ENCODE measurements around the gene SNX8. TPM values are rescaled to one million over a fixed set of nuclear protein-coding genes. Genes with fewer than 3 reads are reported as not detected.

The SNX8 gene
- total RNA-seq, 1 experiment from 2014 or later, result 10.3 TPM

DNA sequence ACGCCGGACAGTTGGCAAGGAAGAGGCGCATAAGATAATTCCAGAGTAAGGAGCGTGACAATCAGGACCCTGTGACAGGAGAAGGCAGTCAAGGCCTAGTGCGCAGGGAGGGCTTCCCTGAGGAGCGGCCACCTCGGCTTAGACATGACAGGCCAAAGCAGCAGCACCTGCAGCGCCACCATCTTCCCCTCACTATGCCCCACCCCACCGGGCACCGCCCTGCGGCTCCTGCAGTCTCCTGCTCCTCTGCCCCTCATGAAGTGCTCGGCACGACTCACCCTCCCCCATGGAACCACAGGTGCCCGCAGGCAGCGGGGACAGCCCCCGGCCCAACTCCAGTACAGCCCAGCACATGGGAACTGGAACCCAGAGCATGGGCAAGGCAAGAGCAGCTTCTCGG is 93.3 kb downstream of the SNX8 start:
- no peak for DNase-seq (ENCODE audit: low read depth)

DNA sequence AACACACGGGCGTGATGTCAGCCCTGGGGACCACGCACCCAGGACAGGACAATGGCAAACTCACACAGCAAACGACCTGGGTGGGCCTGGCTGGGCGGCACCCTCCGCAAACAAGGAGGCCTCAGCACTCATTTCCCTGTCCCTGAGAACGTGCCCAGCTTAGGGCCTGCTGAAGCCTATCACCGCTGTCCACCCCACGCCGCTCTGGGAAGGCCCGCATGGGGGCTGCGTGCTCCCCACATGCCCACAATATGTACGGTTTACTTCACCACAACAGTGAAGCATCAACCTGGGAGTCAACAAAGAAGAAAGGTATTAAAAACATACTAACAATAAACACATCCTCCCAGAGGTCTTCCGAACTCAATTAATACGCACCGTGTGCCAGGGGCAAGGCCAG is 93.7 kb downstream of the SNX8 start:
- no peak for DNase-seq (ENCODE audit: low read depth)

DNA sequence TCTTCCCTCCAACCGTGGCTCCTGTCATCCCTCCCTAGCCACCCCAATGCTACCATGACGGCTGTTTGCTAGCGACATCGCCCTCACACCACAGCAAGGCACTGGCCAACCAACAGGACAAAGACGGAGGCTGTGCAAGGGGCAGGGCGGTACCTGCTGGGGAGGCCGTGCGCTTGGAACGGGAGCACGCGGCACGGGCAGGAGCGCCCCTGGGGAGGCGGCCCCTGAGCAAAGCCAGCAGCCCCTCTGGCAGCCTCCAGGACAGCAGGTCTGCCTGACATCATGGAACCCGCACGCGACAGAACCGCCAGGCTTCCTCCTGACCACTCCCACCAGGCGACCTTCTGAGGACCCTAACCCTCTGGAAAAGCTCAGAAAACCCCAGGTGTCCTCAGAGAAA is 94.2 kb downstream of the SNX8 start:
- no peak for DNase-seq (ENCODE audit: low read depth)

DNA sequence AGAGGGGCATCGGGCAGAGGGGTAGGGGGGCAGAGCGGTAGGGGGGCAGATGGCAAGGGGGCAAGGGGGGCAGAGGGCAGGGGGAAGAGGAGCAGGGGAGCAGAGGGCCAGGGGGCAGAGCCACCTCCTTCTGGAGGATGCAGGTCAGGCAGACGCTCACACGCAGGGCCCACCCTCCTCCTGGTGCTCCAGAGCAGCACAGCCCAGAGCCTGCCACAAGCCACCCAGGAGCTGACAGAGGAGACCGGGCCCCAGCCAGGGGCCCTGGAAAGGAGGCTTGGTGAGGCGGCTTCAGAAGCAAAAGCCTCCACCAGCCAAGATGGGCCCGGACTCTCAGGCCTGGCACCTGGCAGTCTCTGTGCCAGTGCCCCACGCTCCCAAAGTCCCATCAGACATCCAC is 94.6 kb downstream of the SNX8 start:
- no peak for DNase-seq (ENCODE audit: low read depth)

DNA sequence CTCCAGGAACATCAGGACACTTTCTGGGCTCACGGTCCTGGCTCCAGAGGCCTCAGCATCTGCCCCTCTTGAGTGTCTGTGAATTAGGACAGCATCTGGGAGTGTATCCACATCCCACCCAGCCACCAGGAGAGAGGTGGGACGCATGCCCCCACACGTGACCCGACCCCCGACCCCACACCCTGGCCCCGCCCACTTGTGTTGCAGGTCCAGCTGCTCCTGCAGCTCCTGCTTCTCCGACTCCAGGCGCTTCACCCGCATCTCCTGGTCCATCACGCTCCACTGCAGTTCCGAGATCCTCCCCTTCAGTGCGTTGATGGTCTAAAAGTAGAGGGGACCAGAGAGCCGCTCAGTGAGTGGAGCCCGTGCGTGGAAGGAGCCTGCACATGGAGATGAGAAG is 95.1 kb downstream of the SNX8 start:
- no peak for DNase-seq (ENCODE audit: low read depth)

DNA sequence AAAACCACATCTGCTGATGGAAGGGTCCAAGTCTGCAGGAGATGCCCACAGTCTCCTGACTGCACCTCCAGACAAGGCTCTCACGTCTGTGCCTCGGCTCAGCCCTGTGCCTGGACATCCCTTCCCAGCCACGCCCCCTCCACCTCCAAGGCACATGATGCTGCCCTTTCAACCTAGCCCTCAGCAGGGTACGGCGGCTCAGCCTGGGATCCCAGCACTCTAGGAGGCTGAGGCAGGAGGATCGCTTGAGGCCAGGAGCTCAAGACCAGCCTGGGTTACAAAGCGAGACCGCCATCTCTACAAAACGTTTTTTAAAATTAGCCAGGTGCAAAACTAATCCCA is 95.8 kb downstream of the SNX8 start:
- no peak for DNase-seq (ENCODE audit: low read depth)

DNA sequence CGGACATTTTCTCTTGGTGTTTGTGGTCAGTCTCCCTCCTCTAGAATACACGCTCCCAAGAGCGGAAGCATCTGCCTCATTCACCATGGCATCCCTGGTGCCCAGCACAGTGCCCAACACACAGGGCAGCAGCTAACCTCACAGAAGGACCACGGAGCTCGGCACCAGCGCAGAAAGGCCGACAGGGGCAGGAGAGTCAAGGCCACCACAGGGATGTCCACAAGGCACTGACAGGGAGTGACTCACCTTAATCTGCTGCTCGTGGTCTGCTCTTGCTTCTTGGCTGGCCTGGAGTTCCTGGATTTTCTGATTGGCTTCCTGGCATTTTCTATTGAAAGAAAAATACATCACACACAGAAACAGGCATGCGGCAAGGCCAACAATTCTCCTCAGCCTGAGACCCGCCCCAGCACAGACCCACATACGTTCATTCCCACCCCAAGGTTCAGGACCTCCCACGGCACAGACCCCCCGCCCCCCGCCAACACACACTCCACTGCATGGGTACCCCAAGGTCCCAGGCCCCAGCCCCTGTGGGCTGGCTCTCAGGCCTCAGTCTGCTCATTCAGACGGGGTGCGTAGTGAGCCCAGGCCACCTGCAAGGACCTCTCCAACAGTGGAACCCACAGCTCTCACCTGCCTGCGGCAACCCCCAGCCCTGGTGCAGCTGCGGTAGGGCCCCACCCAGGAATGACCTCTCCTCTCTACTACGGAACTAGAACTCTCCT is 96.4 kb downstream of the SNX8 start:
- DNase-seq (ENCODE audit: low read depth), result peak; percentile 29

DNA sequence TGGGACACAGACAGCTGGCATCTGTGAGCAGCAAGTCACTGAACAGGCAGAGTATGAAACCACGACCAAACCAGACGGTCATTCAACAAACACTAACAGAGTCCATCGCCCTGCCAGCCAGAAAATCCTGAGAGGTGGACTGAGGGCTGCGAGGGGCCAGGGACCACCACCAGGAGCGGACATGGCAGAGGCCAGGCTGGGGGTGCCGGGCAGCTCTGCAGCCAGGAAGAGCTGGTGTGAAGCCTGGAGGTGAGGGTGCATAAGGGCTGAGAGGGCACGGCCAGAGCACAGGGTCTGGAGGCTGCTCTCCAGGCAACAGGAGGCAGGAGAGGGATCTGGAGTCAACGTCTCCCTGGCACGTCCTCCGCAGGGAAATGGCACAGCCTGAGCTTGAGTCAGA is 97.0 kb downstream of the SNX8 start:
- DNase-seq (ENCODE audit: low read depth), result no peak

DNA sequence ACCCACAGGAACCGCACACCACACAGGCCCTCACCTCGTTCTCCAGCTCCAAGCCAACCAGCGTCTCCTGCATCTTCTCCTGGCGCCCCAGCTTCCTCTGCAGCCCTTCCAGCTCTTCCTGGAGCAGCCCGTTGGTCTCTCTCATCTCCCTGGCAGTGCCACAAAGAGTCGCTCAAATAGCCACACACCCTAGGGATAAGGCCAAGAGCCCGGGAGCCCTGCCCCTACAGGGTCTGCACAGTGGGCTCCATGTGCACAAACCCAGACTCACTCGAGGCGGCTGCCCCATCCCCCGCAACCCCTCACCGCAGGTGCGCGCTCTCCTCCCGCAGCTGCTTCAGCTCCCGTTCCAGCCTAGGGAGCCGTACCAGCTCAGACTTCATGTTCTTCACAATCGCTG is 98.4 kb downstream of the SNX8 start:
- DNase-seq (ENCODE audit: low read depth), result no peak

DNA sequence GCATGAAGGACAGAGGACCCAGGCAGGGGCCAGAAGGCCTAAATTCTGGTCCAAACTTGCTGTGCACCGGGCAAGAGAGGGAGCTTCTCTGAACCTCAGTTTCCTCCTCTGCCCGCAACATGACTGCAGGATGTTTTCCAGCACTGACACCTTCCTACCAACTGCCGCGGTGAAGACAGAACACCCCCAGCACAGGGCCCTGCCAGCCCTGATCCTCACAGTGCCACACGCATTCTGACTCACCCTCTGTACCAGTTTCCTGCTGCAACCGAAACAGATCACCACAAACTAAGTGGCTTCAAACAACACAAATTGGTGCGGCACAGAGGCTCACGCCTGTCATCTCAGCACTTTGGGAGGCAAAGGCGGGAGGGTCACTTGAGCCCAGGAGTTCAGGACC is 99.6 kb downstream of the SNX8 start:
- no peak for DNase-seq (ENCODE audit: low read depth)

DNA sequence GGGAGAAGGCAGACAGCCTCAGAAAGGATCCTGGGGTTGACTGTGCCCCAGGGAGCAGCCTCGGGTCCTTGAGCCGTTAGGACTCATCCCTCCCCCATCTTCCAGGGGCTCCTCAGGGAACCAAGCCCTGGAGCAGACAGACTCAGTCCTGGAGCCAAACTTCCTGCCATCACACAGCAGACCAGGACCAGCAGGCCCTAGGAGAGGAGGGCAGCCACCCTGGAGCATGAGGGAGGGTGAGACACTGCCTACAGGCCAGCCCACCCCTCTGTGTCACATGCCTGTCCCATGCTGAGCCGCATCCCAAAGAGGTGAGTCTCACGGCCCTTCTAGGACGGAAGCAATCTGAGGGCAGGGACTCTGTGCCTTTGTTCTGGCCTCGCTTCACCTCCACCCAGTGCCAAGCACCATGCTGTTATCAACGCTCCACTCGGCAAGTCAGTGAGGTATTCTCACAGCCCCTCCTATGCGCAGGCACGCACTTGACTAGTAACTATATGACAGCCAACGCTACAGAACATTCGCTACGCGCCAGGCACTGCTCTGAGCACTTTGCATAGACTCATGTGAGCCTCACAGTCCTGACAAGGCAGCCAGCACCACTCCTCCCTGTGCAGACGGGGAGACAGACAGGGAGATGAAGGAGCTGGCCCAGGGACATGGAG is 100.6 kb downstream of the SNX8 start:
- no peak for DNase-seq (ENCODE audit: low read depth)

DNA sequence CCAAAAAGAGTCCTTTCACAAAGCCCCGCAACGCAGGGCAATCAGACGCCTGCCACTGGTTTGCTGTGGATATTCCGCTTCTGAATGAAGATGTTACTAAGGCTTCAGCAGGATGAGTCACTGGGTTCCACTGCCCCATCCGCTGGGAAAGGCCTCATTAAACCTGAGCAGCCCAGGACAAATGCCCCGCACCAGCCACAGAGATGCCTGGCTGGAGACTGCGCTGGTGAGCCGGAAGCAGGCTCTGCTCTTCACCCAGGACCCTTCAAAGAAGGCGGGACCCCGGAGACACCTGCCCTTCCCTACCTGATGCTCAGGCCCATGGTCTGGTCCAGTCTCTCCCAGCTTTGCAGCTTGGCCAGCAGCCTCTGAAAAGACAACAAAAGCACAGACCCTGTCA is 101.3 kb downstream of the SNX8 start:
- no peak for DNase-seq (ENCODE audit: low read depth)

DNA sequence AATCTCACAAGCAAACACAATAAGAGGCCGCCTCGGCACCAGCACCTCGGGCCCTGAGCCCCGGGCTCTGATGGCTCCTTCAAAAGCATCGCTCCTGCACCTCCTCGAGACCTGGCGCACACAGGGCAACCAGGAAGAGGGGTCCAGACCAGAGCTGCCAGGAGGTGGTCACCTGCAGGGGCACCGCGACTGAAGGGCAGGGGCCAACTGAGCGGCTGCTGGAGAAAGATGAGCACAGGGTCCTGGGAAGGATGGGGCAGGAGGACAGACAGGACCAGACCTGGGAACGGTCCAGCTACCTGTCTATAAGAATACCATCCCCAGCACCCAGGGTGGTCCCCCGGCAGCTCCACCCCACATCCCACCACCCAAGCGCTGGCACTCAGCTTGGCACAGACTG is 102.3 kb downstream of the SNX8 start:
- no peak for DNase-seq (ENCODE audit: low read depth)

DNA sequence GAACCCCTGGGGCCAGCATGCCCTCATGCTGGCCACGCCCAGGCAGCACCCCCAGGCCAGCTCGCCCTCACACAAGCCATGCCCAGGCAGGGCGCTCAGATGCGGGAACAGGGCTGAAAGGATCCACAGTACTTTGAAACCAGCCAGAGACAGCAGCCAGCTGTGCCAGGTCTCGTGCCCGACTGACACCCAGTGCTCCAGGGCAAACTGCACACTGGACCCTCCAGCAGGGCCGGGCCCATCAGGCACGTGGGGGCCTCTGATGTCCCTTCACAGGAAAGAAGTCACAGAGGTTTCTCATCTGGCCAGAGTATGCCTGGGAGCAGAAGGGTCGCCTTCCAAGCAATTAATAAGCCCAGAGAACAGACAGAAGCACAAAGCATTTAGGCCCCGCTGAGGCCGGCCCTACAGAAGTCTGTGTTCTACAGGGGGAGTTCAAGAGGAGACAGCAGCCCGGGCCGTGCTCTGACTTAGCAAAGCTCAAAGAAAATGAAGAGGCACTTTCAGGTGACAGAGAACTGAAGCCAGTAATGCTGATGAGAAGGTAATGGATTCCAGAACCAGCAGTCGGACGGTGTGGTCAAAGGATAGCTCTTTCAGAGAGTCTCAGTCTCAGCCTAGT is 102.9 kb downstream of the SNX8 start:
- DNase-seq (ENCODE audit: low read depth), result no peak

DNA sequence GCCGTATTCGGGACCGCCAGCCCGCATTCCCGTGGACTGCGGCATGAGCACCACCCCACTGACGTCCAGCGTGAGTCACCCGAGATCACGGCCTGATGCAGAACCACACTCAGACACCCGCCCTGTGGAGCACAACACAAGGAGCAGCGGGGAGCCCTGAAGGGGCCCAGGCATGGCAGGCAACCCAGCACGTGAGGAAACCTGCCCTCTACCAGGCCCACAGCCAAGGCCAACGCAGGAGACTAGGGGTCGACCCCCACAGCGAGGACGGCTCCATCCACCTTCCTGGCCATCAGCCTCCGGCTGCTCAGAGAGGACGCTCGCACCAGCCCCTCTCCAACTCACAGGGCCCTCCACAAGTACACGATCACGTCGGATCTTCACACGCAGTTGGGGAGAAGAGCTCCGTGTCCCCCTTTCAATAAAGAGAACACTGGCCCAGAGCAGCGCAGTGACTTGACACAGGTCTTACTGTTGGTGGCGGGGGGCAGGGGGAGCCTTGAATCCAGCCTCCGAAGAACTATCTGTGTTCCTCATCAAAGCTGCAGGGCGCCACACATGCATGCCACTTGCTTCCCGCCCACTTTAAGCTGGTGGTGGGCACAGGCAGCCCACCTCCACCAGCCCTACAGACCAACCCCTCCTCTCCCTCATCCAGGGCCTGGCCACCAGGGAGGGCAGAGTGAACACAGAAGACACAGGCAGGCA is 103.5 kb downstream of the SNX8 start:
- DNase-seq (ENCODE audit: low read depth), result no peak

DNA sequence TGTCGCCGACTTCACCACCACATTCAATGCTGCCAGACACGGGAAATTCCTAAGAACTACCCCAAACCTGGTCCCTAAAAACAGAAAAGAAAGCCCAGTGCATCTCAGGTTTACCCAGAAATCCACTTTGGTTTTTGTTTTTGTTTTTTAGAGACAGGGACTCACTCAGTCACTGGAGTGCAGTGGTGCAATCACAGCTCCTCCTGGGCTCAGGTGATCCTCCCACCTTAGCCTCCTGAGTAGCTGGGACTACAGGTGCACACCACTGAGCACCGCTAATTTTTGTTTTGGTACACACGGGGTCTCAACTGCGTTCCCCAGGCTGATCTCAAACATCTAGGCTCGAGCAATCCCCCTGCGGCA is 104.3 kb downstream of the SNX8 start:
- DNase-seq (ENCODE audit: low read depth), result no peak

DNA sequence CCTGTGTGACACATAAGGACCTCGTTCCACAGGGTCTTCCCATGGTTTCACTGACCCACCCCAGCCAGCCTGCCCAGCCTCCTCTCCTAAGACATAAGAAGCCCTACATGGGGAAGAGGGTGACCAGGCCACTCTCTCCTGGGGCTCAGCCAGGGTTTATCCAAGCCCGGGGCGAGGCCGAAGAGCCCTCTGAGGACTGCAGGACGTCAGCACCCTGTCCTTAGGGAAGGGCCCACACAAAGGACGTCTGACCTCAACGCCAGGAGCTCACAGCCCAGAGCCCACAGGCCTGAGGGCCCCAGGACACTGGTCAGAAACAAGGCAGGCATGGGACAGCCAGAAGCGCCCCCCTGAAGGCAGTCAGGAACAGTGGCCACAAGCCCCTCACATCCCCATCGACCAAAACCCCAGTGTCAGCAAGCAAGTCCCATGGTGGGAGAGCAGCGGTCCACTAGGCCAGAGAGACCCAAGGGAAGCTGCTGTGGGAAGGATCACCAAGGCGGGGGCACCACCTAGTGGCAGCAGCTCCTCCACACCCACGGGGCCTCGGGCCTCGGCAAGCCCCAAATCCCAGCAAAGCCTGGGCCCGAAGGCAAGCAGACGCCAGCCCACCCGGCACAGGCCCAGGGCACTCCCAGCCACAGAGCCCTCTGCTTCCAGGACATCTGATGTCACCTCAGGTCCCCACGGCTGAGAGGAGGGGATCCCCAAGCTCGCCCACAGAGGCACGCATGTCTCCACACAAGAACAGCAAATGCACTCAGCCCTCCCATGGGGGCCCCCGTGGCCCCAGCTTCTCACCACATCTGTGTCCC is 104.9 kb downstream of the SNX8 start:
- peak; percentile 58 for DNase-seq (ENCODE audit: low read depth)

DNA sequence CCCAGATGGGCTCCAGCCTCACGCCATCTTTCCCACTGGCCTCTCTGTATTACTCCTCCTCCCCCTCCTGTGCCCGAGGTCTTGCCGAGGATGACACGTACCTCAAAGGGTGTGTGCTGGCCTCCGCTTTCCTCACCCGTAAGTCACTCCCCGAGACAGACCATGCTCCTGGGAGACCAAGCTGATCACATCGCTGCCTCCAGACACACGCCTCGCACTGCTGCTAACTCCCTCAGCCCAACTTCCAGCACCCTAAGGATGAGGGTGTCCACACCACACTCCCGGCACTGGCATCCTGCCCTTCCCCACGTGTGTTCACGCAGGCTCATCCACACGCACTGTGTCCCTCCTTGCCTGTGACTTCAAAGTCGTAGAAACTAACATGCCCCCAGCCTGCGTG is 105.5 kb downstream of the SNX8 start:
- DNase-seq (ENCODE audit: low read depth), result no peak

DNA sequence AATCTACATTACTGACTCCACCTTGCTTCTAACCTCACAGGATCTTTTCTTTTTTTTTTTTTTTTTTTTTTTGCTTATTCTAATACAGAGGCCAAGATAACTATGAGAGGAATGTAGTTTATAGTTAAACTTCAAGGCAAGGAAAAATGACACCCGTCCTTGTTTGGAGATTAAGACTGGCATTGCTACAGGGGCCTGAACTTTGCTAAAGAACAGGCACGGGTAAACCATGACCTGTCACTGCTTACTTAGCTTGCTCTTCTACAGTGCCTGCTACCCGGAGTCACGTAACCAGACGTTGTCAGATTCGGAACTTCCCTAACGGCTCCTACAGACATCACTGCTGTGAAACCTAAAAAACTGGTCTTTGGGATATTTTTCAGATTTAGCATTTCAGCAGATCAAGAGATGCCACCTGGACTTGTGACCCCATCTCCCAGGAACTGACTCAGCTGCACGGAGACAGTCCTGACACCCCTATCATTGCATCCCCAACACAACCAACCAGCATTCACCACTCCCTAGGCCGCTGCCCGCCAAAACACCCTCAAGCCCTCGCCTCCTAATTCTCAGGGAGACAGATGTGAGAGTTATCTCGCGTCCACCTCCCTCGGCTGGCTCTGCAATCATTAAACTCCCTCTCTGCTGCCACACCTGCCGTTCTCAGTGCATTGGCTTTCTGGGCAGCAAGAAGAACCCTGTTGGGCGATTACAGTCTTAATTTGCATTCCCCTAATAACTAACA is 109.0 kb downstream of the SNX8 start:
- DNase-seq (ENCODE audit: low read depth), result no peak

DNA sequence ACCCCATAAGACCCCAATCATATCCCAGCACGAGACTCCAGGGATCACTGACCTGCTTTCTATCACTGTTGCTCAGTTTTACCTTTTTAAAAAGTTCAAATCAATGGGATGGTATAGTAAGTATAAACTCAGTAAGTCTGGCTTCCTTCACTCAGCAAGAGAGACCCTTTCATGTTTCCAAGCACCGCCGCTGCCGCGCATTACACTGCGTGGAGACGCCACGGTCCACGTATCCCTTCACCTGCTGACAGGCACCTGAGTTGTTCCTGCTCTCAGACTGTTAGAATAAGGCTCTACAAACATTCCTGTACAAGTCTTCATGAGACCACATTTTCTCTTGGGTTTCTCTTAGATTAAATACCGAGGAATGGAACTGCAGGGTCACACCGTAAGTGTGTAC is 109.8 kb downstream of the SNX8 start:
- no peak for DNase-seq (ENCODE audit: low read depth)

DNA sequence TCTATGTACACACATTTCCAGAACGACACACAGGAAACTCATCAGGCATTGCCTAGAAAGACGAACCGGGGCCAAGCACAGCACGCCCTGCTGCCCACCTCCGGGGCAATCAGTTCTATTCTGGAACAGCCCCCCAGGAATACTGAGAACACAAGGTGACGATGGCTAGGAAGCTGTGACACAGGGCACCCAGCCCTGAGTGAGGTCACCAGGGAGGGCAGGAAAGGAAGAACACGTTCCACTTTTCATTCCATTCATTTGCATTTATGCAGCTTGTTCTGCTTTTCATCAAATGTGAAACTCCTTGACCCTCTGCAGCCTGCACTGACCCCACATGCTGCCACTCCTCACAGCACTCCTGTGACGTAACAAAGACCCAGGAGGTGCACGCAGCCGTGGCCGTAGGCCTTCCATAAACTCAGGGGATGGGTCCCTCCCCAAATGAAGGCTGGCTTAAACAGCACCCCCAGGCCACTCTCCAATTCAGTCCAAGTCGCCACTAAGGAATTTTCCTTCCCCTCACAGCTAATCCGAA is 110.4 kb downstream of the SNX8 start:
- DNase-seq (ENCODE audit: low read depth), result no peak

Measured in Daoy (cell line).